NCI-H1048 (cell line): ENCODE results near the gene CYB561.

Experiments used
- DNase-seq: peaks from one replicate; lab custom pipeline; 2025; lab: John Stamatoyannopoulos, UW

The CYB561 gene, protein sequence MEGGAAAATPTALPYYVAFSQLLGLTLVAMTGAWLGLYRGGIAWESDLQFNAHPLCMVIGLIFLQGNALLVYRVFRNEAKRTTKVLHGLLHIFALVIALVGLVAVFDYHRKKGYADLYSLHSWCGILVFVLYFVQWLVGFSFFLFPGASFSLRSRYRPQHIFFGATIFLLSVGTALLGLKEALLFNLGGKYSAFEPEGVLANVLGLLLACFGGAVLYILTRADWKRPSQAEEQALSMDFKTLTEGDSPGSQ

DNA sequence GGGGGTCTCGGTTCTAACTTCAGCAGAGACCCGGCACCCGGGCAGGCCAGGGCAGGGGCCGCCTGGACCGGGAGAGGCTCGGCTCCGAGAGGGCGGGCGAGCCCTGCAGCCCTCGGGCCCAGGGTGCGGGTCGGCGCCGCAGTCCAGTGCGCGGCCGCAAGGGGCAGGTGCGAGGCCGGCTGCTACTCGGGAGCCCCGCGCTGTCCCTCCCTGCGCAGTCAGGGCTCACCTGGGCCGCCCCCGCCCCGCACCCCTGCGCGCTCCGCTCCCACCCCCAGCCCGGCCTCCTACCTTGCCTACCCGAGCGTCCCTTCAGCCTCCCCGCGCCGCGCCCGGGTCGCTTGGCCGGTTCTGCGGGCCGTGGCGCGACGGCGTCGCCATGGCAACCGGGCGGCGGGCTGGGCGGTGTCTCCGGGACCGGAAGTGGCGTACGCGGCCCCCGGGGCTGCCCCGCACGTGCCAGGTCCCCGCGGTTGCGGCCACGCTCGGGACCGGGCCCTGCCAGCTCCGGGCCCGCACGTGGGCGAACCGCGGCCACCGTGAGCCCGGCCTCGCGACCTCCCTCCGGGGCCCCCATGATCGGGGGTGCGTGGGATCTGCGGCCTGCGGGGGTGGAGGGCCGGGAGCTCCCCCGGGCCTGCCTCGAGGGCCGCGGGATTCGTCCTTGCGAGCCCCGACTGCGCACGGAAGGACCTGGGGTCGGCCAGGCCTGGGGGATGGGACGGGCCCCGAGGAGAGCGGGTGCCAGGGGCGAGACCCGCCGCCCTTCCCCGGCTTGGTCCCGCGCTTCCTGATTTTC is at the start of gene CYB561:
Gene CYB561 (minus strand): TSS at position 353 of the 799 bp plus-strand sequence. CDS start 8,759 bp downstream, outside the sequence.
- peak; percentile 47 for DNase-seq

GRCh38 chr17:63495491-63495890 is 49.4 kb upstream of the CYB561 start:
- no peak for DNase-seq

DNA sequence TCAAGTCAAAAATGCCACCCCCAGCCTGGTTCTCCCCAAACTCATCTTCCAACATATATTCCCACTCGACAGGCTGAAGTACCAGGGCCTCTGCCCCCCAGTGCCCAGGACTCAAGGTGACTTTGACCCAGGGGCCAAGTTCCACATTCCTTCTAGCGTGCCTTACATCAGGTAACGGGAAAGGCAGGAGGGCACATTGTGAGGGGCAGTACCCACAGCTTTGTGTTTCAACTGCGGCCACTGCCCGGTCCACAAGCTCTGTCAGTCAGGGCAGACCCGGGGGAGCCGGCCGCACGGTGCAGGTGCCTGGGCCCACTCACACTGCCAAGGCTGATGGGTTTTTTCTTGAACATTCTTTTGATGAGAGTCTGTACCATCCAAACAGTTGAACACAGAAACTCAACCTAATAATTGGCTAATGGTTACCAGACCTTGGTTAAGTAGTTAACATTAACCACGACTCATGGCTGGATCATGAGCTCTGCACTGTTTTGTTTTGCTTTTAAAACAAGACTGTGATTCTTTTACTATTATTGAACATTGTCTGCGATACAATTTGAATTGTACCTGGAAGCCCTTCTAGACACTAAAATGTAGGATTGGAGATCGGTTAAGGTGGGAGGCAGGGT is 48.3 kb upstream of the CYB561 start:
- no peak for DNase-seq

GRCh38 chr17:63493411-63493810 is 47.3 kb upstream of the CYB561 start:
- DNase-seq, result no peak

GRCh38 chr17:63492940-63493339 is 46.8 kb upstream of the CYB561 start:
- no peak for DNase-seq

GRCh38 chr17:63491977-63492618 is 46.0 kb upstream of the CYB561 start:
- no peak for DNase-seq

DNA sequence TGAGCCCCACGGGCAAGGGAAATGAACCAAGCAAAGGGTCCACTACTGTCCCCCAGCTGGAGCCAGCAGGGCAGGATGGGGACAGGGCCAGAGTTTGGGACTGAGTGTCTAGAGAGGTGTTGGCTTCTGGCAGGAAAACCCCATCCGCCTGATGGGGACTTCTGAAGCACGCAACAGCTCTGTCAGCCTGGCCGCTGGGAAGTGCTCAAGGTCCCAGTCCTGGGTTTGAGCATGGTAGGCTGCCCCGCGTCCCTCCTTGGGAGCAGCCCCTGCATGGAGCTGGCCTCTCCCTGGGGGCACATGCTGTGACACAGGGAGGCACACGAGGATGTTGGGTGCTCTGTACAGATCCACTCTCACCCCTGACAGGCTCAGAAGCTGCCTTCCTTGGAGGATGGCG is 45.3 kb upstream of the CYB561 start:
- no peak for DNase-seq

DNA sequence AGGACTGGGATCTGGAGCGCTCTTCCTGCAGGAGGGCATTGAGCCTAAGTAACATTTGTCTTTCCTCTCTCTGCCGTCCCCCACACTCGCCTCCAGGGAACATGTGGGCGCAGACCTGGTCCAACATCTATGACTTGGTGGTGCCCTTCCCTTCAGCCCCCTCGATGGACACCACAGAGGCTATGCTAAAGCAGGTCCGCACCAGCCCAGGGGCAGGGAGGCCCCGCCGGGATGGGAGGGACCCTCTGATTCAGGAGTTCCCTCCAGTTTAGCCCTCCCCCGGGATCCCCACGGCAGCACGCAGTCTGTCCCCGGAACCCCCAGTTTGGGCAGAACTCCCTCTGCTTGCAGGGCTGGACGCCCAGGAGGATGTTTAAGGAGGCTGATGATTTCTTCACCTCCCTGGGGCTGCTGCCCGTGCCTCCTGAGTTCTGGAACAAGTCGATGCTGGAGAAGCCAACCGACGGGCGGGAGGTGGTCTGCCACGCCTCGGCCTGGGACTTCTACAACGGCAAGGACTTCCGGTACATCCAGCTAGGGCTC is 44.8 kb upstream of the CYB561 start:
- no peak for DNase-seq

DNA sequence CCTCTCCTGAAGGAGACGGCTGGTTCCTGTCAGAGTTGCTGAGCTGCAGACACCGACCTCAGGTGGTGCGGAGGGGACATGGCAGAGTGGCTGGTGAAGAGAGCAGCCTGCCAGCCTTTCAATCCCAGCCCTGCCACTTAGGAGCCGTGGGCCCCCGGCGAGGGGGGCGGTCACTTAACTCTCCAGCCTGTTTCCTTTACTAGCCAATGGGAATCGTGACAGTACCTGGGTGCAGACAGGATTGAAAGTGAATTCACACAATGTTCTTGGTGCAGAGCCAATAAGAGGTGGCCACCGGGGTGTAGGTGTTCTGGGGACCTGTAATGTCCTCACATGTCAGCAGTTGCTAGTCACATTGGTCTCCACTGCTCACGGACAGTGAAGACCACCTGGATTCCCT is 44.2 kb upstream of the CYB561 start:
- DNase-seq, result no peak

DNA sequence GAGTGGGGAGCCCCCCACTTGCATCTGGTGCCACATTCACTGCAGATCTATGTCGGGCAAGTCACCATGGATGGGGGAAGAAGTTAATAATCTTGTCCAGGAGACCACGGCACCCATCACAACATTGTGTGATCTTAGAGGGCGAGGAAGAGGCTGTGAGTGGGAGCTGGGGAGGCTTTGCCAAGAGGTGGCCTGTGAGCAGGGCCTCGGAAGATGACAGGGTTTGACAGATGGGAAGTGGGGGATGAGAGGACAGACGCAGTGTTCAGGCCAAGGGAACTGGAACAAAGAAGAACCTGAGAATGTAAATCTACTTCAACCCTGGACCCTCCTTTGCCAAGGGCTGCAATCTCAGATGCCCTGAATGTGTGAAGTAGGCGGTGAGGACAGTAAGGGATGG is 43.2 kb upstream of the CYB561 start:
- DNase-seq, result no peak

DNA sequence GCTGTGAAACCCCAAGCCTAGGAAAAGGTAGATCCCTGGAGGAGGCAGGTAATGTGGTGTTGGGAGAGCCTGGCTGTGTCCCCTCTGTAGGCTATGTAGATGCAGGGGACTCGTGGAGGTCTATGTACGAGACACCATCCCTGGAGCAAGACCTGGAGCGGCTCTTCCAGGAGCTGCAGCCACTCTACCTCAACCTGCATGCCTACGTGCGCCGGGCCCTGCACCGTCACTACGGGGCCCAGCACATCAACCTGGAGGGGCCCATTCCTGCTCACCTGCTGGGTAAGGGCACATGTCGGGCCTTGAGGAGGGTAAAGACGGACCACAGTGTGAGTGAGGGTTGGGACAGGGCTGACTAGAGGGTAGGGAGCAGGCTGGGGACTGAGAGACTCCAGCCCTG is 42.7 kb upstream of the CYB561 start:
- DNase-seq, result no peak

- DNase-seq, result no peak
Observed at GRCh38 chr17:63487014-63487339, 40.9 kb upstream of the CYB561 start.

DNA sequence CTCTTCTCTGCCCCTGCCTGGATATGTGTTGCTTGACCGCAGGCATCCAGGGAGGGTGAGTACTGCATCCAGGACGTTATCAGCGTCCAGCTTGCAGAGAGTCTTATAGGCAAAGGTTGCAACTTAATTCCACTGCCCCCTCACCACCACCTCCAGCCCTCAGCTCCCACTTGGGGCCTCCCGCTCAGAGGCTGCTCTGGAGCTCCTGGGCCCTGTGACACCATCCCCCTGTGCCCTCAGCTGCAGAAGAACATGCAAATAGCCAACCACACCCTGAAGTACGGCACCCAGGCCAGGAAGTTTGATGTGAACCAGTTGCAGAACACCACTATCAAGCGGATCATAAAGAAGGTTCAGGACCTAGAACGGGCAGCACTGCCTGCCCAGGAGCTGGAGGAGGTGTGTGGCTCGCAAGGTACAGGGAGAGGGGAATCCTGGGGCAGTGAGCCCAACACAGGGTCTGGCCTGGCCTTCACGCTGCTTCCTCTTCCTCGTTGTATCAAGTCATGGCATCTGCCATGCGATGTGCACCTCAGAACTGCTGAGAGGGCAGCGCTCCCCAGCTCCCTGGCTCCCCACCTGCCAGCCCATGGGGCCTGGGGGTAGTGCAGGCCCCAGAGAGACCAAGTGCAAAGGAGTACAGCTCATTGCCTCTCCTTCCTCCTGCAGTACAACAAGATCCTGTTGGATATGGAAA is 40.4 kb upstream of the CYB561 start:
- no peak for DNase-seq

- DNase-seq, result no peak
Observed at GRCh38 chr17:63483655-63484575, 37.8 kb upstream of the CYB561 start.

GRCh38 chr17:63483038-63483437 is 36.9 kb upstream of the CYB561 start:
- no peak for DNase-seq

DNA sequence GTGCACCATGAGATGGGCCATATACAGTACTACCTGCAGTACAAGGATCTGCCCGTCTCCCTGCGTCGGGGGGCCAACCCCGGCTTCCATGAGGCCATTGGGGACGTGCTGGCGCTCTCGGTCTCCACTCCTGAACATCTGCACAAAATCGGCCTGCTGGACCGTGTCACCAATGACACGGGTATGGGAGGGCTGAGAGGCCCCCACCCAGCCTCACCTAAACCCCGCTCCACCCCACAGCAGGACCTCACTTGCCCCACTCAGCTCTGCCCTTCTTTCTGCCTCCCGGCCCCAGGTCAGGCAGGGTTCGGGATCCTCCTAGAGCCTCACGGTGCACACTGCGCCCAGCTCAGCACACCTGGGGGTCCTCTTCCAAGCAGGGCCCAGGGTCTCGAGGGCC is 36.4 kb upstream of the CYB561 start:
- no peak for DNase-seq

DNA sequence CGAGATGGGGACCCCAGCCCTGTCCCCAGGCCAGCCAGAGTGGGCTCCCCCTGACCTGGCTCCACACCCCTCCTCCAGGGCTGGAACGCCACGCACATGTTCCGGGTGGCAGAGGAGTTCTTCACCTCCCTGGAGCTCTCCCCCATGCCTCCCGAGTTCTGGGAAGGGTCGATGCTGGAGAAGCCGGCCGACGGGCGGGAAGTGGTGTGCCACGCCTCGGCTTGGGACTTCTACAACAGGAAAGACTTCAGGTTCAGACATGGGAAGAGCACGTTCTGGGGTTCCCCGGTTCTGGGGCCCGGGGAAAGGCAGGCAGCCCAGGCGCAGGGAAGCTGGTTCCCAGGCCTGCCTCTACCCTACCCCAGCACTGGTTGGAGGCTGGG is 35.4 kb upstream of the CYB561 start:
- DNase-seq, result no peak

GRCh38 chr17:63480826-63481487 is 34.9 kb upstream of the CYB561 start:
- no peak for DNase-seq

- no peak for DNase-seq
Observed at GRCh38 chr17:63480192-63480784, 34.2 kb upstream of the CYB561 start.
